ENCODE data around the gene ZDHHC11.
"Not testable (repeated sequence)": the region's sequence is repeated elsewhere in the genome, so short reads cannot be mapped to it uniquely, and the experiment has no call there.

ZDHHC11 gene

DNA sequence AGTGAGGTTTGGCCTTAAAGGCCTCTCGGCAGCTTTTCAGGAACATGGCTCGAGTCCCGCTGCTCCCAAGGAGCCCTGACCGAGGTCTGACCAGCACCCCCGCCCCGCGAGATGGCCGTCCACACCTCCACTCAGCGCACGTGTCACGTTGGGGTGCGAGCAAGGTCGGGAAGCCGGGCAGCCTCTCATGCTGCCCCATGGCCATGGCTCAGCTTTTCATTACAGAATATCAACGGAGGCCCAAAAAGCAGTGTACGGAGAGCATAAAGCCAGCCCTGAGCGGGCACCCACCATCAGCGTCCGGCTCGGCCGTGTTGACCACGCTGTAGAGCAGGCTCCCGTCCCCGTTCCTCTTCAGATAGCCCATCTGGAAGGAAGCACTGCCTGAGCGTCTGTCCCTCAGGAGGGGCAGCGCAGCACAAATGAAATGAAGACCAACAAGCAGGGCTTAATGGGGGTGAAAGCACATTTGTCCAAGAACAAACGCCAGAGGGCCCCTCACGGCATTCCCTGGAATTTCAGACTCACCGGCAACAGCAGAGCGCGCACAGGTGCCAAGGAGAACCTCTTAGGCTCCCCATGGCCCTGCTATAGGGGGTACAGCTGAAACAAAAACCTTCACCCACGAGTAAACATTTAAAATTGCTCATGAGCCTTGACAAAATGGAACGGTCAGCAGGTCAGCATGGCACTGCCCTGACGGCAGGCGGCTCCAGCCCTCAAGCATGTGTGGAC is 30.2 kb upstream of the ZDHHC11 start:
- no peak for DNase-seq

- not testable (repeated sequence) for DNase-seq
Observed at GRCh38 chr5:878677-879076, 27.9 kb upstream of the ZDHHC11 start.

- no peak for DNase-seq
Observed at GRCh38 chr5:878125-878524, 27.3 kb upstream of the ZDHHC11 start.

DNA sequence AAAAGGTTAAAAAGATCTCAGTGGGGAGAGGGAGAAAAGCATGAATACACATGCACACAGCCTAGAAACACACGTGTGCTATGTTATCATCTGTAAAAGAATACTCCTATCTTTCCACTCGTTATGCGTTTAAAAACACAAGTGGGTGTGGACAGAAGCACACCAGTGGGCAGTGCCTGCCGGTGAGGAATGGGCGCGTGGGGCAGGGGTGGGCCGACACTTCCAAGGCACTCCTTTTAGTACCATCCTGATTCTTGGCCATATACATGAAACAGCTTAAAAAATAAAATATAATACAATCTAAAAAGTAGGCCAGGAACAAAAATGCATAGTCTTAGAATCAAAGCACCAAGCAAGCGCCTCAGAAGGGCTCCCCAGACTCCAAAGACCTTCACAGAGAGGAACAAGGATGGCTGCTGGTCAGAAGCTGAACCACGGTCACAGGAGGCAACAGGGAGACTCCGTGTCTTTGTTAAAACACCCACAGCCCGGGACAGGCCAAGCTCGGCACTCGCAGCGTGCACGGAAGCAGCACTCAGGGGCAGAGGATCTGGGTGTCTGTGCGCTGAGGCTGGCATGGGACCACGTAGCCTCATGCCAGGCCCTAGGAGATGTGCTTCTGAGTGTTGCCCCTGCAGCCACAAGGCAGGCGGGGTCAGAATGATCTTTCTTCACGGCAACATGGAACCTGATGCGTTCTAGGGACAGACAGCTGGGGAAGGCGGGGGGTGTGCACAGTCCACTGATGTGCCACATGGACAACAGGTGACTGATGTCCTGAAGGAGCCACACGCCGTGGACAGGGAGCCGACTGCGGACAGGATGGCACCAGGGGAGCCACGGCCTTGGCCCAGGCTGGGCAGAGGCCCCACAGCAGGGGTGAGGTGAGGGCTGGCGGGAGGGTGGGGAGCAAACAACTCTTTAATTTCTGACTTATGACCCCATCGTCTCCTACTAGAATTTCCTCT is 25.9 kb upstream of the ZDHHC11 start:
- no peak for DNase-seq

DNA sequence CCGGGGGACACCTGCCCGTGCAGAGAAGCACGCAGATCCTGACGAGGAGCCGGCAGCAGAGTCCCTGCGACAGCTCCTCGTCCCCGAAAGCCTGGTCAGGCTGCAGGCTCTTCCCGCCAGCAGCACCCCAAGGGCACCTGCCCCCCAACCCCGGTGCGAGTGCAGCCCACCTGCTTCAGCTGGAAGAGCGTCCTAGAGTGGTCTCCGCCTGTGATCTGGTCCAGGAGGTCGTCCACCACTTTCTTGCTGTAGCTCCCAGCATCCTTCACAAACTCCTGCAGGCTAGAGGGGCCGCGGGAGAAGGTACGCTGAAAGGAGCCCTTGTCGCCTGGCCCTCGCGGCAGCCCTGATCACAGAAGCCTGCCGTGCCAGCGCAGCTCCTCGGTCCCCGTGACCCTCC is 25.1 kb upstream of the ZDHHC11 start:
- no peak for DNase-seq

GRCh38 chr5:873328-873727 is 22.5 kb upstream of the ZDHHC11 start:
- no peak for DNase-seq

- DNase-seq = no peak
Observed at GRCh38 chr5:872301-872700, 21.5 kb upstream of the ZDHHC11 start.

- DNase-seq = no peak
Observed at GRCh38 chr5:871596-872298, 21.0 kb upstream of the ZDHHC11 start.

GRCh38 chr5:870956-871355 is 20.2 kb upstream of the ZDHHC11 start:
- no peak for DNase-seq

GRCh38 chr5:868428-869135 is 17.8 kb upstream of the ZDHHC11 start:
- no peak for DNase-seq

DNA sequence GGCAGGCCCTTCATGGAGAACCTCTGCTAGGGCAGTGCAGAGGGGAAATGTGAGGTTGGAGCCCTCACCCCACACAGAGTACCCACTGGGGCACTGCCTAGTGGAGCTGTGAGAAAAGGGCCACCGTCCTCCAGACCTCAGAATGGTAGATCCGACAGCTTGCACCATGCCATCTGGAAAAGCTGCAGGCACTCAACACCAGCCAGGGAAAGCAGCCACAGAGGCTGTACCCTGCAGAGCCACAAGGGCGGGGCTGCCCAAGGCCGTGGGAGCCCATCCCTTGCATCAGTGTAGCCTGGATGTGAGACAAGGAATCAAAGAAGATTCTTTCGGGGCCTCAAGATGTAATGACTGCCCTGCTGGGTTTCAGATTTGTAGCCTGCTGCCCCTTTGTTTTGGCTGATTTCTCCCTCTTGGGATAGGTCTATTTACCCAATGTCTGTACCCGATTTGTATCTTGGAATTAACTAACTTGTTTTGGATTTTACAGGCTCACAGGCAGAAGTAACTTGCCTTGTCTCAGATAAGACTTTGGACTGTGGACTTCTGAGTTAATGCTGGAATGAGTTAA is 16.6 kb upstream of the ZDHHC11 start:
- DNase-seq = no peak

GRCh38 chr5:865771-866170 is 15.0 kb upstream of the ZDHHC11 start:
- no peak for DNase-seq

- DNase-seq = no peak
Observed at GRCh38 chr5:865168-865521, 14.4 kb upstream of the ZDHHC11 start.

- no peak for DNase-seq
Observed at GRCh38 chr5:864492-865167, 13.8 kb upstream of the ZDHHC11 start.

GRCh38 chr5:863244-863805 is 12.5 kb upstream of the ZDHHC11 start:
- DNase-seq = no peak

- no peak for DNase-seq
Observed at GRCh38 chr5:862367-863243, 11.8 kb upstream of the ZDHHC11 start.

GRCh38 chr5:861442-862366 is 10.9 kb upstream of the ZDHHC11 start:
- no peak for DNase-seq

Measured in hypothalamus (tissue), 51 donors.